ENCODE results near the gene GRB10.
"Not testable (repeated sequence)": the region's sequence is repeated elsewhere in the genome, so short reads cannot be mapped to it uniquely, and the experiment has no call there.

GRB10 gene

DNA sequence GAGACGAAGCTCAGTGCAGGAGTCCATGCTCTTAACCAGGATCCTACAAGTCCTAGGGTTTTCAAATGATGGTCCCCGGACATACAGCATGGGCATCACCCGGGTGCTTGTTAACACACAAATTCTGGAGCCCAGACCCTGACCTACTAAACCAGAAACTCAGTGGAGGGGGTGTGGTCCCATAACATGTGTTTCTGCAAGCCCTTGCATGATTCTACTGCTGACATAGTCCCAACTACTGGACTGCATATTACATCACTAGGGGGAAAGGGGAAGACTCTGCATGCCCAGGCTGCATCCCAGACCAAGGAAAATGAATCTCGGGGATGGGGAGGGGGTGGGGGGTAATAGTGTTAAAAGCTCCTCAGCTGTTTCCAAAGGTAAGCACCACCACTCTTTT is 40.3 kb downstream of the GRB10 start:
- no peak for DNase-seq

DNA sequence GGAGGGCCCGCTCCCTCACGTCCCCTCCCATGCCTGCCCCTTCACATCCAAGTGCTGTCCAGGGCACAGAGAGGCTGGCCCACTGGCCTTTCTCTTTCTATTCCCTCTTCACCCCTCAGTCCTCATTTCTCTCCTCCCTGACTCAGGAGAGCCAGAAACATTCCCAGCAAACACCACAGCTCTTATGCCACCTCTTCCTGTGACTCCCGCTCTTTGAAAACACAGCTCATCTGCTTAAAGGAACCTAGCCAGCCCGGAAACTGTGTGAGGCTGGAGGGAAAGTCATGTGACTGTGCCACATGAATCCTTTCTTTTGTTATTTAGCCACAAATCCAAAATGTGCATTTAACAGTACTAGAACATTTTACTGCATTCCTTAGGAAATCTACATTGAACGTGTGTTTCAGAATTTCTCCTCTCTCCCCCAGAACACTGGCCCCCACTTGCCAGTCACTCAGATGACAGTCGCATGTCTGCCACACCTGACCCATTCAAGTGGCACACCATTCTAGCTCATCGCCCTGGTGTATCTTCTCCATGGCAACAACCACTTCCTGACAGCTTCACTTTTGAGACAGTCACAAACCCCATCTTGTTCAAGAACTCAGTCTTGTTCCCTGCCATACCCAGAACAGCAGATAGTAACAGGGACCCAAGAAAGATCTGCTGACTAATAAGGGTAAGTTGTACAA is 42.8 kb downstream of the GRB10 start:
- DNase-seq: no peak

DNA sequence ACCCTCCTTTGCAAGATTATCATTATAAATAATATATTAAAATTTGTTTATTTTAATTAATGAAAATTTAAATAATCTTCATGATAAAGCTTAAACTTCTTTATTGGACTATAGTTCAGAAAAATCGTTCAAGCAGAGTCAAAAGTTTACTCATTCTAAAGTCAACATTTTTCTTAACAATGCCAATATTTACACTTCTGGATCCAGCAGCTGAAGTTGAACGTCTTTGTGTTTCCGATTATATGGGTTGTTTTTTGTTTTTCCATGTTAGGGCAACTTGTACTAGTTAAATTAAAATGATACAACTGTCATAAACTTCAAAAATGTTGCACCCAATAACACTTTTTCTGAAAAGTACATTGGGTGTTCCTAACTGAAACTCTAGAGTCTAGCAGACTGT is 43.8 kb downstream of the GRB10 start:
- no peak for DNase-seq

DNA sequence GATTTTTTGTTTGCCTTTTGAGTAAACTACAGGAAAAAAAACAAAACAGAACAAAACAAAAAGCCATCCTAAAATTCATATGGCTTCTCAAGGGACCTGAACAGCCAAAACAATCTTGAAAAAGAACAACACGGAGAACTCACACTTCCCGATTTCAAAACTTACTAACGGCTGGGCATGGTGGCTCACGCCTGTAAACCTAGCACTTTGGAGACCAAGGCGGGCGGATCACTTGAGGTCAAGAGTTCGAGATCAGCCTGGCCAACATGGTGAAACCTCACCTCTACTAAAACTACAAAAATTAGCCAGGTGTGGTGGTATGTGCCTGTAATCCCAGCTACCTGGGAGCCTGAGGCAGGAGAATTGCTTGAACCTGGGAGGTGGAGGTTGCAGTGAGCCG is 46.9 kb downstream of the GRB10 start:
- DNase-seq: not testable (repeated sequence)

DNA sequence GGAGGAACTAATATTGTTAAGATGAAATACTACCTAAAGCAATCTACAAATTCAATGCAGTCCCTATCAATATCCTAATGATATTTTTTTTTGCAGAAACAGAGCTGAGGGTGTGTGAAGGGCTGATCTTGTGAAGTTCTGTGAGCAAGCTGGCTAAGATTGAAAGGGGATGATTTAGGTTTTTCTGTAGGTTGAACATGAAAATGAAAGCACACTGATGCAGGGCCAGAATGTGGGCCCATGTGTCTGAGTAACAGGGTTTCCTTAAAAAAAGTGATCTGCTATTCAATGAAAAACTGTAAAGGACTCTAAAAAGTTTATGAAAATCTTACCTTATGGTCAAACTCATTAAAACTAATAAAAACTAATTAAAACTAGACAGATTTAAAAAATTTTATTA is 47.4 kb downstream of the GRB10 start:
- DNase-seq: peak; percentile 13

DNA sequence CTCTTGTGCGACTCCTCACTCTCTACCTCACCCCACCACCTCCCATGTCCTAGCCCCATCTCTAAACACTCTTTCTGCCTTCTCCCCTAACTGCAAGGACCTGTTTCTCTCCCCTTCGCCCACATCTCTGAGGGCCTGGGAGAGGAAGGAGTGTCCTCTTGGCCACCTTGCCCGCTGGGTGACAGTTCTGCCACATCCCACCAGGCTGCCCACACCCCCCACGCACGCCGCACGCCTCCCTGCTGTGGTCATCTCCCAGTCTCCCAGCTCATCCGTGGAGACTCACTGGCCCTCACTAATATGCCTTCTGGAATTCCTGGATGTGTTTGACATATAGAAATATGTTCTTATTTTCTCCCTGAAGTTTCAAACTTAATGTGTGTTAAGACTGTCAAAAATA is 48.5 kb downstream of the GRB10 start:
- no peak for DNase-seq

DNA sequence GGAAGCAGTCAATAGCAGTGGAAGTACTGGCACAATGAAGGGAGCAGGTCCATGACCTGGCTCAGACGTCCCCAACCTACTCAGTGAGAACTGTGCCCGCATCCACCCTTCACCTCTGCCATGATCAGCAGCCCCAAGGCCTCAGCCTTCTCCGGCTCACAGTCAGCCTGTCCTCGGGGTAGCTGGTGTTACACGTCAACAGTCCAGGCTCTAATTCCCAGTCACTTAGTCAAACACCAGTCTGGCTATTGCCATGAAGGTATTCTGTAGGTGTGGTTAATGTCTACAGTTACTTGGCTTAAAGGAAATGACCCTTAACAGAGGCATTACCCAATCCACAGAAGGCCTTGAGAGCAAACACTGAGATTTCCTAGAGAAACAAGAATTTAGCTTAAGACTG is 49.1 kb downstream of the GRB10 start:
- no peak for DNase-seq

DNA sequence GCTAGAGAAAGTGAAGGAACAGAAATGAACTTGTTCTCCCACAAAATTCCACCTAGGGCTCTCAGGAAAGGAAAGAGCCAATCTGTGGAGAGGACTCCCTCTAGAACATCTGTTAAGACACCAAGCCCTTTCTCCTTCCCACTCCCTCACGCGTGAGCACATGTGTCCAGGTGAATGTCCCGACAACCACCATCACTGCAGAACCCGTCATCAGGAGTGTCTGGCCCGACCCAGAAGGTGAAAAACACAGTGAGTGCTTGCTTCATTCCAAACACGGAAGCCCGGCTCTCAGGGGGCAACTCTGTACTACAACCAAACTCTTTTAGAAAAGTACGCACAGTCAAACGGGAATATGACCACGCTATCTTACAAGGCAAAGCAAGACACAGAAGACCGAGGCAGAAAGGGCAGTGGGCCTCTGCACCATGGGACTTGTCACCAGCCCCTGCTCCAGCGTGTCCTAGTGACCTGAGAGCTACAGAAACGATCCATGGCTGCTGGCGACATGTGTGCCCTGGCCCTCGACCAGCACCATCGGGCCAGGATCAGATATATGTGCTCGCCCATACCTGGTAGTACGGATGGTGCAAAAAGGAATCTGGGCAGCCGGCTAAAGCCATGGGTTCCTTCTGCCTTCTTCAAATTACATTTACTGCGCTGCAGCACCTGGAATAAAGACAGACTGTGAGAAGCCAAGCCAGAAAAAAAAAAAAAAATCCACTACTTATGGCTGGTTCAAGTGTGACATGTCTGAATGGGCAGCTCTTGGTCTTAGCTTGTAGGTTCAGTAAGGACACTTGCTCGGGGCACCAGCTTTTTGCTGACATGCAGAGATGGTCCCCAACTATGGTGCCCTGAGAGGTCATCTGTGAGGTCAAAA is 50.8 kb downstream of the GRB10 start:
- DNase-seq: no peak

DNA sequence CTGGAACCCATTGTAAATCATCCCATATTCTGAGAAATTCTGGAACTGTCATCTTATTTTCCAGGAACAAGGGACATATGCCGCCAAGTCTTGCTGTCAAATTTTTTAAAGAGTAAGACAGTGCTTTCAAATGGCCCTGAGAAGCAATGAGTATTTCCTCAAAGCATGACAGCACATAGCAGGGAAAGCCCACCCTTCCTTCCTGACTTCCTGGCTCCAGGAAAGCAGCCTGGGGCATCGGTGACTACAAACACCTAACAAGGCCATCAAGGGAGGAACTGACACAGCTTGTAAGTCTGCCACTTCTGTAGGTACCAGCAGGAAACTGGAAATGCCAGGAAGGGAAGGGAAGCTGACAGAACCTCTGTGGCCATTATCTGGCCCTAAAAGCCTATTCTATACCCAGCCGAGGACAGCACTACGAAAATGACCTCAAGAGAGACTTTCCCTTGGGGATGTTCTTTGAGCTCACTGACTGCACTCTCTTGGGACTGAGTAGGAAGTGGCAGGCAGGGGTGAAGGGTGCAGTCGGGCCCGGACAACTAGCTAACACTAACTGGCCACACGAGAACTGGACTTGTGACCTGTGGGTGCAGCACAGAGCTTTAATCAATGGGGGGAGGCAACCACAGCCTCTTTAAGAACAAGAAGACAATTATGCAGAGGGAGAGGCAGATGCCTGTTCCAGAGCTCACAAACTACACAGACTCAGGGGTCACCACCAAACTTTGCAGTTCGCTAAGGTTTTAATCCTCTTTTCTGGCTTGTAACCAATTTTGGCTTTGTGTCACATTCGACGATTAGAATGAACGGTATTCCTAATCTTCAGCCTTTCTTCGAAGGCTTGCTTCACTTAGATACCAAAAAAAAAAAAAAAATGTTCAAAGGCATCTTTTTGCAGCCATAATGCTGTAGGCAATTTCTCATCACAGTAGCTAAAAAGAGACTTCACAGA is 52.0 kb downstream of the GRB10 start:
- no peak for DNase-seq

DNA sequence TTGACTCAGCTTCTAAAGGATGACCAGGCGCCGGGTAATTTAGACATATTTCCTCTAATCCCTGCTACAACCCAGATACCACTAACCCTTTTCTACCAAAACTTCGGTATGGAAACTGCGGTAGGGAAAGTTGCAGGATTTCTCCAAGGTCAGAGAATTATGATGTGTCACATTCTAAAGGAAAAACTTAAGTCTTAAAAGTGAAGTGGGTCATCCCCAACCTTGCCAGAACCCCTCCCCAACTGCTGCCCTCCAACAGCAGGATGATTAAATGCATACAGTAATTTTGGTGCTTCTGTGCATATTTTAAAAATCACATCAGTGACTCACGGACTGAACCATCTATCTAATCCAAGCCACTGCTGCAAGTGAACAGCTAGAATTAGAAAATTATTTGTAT is 52.7 kb downstream of the GRB10 start:
- no peak for DNase-seq

DNA sequence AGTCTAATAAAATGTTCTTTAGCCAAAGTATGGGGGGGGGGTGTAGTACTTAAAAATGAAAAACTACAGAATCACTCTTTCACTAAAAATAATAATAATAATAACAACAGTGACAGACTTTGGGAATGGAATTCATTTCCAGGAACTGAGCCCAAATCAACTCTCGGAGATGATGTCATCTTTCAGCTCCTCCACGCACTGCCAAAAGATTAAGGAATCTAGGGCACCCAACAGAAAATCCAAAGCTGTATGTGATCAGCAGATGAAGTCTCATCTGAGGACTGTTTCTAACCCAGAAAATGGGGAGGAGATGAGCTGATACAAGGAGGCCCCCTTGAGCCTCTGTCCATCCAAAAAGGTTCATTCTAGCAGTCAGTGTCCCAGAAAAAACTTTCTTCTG is 54.5 kb downstream of the GRB10 start:
- DNase-seq: no peak

DNA sequence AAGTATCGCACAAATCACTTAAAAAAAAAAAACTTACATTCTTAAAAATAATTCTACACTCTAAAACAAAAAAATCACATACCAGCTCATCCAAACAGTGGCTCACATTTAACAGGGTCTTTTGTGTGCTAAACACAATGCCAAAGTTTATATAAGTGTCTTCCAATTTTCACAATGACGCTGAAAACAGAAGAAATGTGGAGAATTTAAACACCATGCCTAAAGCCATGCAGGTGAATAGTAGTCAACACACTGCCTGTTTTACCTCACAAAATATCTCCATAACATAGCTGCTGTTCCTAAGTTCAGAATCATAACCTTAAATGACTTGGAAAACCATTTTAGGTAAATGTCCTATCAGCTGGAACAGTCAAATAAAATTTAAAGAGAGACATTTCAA is 55.0 kb downstream of the GRB10 start:
- no peak for DNase-seq

DNA sequence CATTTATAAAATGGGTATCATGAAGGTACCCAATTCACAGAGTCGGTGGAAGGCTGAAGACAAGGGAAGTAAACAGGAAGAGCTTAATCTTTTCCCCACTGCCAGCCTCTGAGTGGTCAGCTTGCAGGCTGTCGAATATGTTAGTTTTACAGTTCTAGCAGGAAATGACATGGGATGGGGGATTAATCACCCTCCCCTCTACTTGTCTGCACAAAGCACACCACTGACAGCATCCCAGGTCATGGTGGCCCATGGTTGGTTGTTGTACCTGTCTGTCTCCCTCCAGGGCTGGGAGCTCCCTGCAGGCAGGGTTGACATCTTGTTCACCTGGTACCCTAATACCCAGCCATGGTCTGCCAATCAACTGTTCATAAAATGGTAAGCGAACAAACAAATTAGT is 55.6 kb downstream of the GRB10 start:
- no peak for DNase-seq

DNA sequence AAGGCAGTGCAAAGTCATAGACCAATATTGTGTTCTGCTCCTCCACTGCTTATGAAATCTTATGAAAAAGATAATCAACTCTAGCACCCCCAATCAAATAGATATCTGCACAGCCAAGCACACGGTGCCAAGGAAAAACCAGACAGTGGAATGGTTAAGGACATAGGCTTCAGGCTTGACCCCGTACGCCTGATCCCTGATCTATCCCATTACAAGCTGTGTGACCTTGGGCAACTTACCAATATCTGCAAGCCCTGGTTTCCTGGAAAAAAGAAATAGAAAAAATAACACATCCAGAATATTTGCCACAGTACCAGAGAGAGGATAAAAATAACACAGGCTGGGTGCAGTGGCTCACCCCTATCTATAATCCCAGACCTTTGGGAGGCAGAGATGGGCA is 56.9 kb downstream of the GRB10 start:
- no peak for DNase-seq

DNA sequence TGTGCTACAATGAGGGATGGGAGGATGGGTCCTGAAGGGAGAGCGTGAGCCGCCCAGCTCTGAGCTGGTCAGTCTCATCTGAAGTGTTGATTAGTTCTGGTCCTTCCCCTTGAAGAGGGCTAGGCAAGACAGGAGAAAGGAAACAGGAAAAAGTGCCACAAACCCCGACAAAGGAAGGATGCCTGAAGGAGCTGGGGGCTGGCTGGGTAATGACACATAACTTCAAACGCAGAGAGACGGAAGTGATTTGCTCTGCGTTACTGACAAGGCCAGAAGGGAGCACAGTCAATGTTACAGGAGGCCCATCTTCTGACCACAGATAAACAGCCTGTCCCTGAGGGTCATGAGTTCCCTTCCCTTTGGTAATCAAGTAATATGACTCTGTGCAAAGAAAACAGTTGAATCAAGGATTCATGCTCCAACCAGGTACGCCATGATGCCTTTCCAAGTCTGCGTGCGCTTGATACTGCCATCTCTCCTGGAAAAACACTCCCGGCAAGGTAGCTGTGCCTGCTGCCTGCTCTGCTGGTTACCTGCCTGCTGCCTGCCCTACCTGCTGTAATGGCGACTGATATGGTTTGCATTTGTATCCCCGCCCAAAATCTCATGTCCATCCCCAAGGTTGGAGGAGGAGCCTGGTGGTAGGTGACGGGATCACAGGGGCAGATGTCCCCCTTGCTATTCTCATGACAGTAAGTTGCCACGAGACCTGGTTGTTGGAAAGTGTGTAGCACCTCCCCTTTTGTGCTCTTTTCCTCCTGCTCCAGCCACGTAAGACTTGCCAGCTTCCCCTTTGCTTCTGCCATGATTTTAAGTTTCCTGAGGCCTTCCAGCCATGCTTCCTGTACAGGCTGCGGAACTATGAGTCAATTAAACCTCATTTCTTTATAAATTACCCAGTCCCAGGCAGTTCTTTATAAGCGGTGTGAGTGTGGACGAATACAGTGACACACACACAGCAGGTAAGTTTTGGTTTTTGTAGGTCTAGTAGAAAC is 57.9 kb downstream of the GRB10 start:
- DNase-seq: peak; percentile 44

DNA sequence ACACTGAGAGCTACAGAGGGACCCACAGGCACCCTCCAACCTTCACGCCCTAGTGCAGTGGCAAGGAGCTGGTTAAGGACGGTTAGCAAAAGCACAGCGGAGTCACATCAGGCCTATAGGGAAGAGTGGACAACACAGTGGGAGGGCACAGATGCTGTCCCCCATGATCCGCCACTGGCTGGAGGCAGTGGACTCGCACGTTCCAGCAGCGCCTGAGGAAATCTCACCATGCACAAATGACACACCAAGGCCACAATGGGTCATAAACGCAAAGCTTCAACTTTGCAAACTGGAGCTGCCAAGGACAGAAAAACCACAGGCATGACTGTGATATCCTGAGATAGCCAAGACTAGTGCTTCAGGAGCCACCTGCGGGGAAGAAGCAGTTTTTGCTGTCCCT is 58.8 kb downstream of the GRB10 start:
- no peak for DNase-seq

DNA sequence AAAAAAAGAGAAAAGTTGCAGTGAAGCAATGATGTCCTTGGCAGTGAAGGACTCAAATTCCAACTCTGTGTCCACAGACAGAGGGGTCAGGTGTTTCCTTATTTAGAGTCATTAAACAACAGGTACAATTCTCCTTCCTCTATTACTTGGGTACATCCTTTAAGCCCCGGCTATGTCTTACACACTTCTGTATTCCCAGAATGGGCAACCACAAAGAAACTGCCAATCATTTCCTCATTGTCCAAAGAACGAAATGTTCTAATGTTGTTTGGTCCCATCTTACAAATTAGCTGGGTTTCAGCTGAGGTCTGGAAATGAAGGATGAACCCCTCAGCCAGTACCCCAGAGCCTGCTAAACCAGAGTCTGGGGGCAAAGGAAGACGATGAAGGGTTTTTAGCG is 59.5 kb downstream of the GRB10 start:
- peak; percentile 3 for DNase-seq

DNA sequence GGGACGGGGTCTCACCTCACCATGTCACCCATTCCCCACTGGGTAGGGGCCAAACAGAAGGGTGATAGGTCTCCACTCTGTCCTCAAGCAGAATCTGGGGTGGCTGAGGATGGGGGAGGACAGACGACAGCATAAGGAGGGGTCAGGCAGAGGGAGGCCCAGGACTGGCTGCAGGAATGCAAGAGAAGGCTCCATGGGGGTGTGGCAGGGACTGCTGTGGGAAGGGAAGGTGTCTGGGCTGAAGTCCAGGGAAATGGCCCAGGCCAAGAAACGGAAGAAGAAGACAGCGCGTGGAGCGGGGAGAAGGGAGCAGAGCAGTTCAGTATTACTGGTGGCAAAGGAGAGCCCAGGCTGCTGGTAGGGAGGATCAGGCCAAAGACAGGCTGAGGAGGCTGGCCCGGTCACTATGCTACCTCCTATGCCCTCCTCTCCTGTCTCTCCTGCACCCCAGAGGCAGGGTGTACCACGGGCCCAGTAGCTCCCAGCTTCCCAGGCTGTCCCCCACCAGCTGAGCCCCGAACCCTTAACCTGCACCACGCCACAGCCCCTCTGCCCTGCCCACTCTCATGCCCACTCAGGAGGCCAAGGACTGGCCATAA is 60.9 kb downstream of the GRB10 start:
- no peak for DNase-seq

DNA sequence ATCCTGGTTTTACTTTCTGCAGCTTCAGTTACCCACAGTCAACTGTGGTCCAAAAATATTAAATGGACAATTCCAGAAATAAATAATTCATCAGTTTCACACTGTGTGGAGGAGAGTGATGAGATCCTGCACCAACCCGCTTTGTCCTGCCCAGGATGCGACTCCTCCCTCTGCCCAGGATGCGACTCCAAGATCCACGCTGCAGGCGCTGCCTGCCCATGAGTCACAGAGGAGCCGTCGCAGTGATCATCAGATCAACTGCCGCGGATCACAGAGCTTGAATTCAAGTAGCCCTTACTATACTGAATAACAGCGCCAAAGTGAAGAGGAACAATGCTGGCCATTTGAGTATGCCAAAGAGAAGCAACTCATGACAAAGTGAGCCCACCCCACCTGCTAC is 61.5 kb downstream of the GRB10 start:
- no peak for DNase-seq

DNA sequence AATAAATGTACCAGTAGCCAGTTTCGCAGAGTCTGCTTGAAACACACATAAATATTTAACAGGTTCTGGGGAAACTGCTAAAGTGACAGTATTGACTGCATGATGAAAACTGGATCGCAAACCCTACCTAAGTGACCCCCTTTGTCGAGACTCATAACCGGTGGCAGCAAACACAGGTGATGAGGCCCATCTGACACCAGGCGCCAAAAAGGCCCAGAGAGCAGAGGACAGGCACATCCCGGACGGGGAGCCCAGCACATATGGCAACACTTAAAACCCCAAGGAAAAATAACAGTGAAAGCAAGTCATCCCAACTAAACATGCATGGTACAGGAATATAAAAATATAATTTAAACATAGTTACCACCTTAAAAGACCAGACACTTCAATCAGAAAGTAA is 62.4 kb downstream of the GRB10 start:
- no peak for DNase-seq

DNA sequence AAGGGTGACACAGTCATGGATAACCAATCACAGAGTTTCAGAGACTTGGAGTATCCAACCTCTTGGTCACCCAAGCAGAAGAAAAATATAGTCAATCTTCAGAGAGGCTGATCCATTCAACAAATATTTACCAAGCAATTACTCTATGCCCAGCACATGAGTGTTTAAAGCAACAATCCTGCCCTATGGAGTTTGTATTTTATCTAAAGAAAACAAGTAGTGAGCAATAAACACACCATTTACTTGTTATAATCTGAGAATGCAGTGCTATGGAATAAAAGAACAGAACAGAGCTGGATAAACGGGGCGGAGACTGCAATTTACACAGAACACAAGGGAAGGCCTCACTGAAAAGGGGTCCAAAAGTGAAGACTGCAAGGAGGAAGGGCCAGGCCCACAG is 63.8 kb downstream of the GRB10 start:
- no peak for DNase-seq

DNA sequence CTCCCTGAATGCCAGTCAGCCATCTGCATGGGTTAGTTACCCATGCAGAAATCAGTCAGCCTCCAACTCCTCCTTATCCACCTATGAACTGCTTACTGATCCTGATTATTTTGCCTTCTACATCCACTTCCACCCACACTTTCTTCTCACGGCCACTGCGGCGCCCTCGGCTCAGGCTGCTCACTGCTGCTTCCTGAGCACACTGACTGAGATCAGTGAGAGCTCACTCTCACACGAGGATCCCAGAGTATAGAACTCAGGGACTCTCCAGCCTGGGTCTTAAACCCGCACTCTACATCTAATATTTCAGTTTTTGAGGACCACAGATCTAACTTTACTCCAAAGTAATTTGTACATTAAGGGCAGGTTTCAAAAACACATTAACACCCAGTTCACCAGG is 64.4 kb downstream of the GRB10 start:
- no peak for DNase-seq

Measured in OCI-M1 (cell line).